ENCODE measurements around the gene ANKRD49. TPM values are rescaled to one million over a fixed set of nuclear protein-coding genes. Genes with fewer than 3 reads are reported as not detected.

ANKRD49 gene
- total RNA-seq, 1 experiment from 2014 or later = 16.7 TPM

DNA sequence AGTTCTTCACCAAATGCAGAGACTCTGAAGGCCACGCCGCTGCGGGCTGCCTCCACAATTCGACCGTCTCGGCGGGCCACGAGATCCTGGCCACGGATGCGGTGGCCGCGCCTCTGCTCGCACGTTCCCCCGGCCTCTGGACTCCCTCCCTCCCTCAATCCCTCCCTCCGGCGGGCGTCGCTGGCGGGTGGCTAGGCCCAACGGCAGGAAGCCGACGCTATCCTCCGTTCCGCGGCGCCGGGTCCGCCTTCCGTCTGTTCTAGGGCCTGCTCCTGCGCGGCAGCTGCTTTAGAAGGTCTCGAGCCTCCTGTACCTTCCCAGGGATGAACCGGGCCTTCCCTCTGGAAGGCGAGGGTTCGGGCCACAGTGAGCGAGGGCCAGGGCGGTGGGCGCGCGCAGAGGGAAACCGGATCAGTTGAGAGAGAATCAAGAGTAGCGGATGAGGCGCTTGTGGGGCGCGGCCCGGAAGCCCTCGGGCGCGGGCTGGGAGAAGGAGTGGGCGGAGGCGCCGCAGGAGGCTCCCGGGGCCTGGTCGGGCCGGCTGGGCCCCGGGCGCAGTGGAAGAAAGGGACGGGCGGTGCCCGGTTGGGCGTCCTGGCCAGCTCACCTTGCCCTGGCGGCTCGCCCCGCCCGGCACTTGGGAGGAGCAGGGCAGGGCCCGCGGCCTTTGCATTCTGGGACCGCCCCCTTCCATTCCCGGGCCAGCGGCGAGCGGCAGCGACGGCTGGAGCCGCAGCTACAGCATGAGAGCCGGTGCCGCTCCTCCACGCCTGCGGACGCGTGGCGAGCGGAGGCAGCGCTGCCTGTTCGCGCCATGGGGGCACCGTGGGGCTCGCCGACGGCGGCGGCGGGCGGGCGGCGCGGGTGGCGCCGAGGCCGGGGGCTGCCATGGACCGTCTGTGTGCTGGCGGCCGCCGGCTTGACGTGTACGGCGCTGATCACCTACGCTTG is 50.2 kb downstream of the ANKRD49 start, which contains the start of gene FUT4:
Gene FUT4, plus strand, starts transcription at position 227 of the 951 bp plus-strand sequence. Its CDS starts 213 bp downstream, at position 440.
- DNase-seq (ENCODE audit: extremely low read depth, low read depth) = peak; percentile 69

GRCh38 chr11:94544646-94545263 is 51.0 kb downstream of the ANKRD49 start:
- DNase-seq (ENCODE audit: extremely low read depth, low read depth) = no peak

DNA sequence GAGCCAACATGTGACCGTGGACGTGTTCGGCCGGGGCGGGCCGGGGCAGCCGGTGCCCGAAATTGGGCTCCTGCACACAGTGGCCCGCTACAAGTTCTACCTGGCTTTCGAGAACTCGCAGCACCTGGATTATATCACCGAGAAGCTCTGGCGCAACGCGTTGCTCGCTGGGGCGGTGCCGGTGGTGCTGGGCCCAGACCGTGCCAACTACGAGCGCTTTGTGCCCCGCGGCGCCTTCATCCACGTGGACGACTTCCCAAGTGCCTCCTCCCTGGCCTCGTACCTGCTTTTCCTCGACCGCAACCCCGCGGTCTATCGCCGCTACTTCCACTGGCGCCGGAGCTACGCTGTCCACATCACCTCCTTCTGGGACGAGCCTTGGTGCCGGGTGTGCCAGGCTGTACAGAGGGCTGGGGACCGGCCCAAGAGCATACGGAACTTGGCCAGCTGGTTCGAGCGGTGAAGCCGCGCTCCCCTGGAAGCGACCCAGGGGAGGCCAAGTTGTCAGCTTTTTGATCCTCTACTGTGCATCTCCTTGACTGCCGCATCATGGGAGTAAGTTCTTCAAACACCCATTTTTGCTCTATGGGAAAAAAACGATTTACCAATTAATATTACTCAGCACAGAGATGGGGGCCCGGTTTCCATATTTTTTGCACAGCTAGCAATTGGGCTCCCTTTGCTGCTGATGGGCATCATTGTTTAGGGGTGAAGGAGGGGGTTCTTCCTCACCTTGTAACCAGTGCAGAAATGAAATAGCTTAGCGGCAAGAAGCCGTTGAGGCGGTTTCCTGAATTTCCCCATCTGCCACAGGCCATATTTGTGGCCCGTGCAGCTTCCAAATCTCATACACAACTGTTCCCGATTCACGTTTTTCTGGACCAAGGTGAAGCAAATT is 51.7 kb downstream of the ANKRD49 start:
- DNase-seq (ENCODE audit: extremely low read depth, low read depth) = no peak

- no peak for DNase-seq (ENCODE audit: extremely low read depth, low read depth)
Observed at GRCh38 chr11:94546162-94546470, 52.3 kb downstream of the ANKRD49 start.

DNA sequence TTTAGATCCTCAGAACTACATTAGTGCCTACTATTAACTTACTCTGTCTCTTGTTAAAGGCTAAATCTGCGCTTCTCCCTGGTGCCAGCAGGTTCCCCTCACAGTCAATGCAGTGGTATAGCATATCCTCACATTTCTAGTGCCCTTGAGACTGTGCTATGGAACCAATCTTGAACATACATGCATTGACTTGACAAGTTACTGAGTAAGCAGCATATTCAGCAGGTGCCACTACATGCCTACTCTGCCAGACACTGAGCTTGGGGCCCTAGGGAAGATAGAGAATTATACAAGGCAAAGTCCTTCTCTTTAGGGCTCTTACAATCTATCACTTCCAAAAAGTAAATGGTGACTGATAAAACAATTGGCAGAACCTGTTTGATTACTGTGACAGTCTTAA is 53.1 kb downstream of the ANKRD49 start:
- no peak for DNase-seq (ENCODE audit: extremely low read depth, low read depth)

DNA sequence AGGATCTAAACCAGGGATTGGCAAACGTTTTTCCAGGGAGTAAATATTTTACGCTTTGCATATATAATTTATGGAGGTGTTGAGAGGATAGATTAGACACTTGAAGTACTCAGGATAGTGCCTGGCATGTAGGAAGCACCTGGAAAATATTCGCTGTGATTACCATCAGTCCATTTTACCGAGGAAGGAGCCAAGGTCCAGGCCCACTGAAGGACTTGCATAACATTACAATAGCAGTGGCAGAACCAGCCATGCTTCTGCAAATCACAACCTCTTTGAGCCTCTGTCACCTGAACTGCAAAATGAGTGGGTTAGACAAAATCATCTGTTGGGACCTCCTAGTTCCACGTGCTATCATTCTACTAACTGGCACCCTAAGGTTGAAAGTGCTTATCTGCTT is 55.4 kb downstream of the ANKRD49 start:
- no peak for DNase-seq (ENCODE audit: extremely low read depth, low read depth)

Small RNA genes lying within 50 kb of the gene (small RNA-seq; reads per million reads assigned to genes)
- 0 to 0.18 reads per million in 2 experiments for gene MIR548L

Other genes starting within 250 kb of the ANKRD49 start
- gene IZUMO1R, start 189.4 kb upstream of the ANKRD49 start, total RNA-seq (2014; rRNA removed; shearing (Covaris generic)) = not detected in 2 replicates
- gene GPR83, start 92.6 kb upstream of the ANKRD49 start, total RNA-seq (2014; rRNA removed; shearing (Covaris generic)) = 0.02 TPM in 1 of 2 replicates, not detected in the other
- gene MRE11, start 140 bp upstream of the ANKRD49 start, total RNA-seq (2014; rRNA removed; shearing (Covaris generic)) = 13.7 and 19.4 TPM in 2 replicates
- not detected in 2 replicates for gene C11orf97, start 18.5 kb downstream of the ANKRD49 start, total RNA-seq (2014; rRNA removed; shearing (Covaris generic))
- gene FUT4, start 49.9 kb downstream of the ANKRD49 start, total RNA-seq (2014; rRNA removed; shearing (Covaris generic)) = 3.2 and 3.5 TPM in 2 replicates
- gene PIWIL4, start 73.4 kb downstream of the ANKRD49 start, total RNA-seq (2014; rRNA removed; shearing (Covaris generic)) = 0.09 and 0.25 TPM in 2 replicates